ENCODE results near the gene SFXN3. TPM values are rescaled to one million over a fixed set of nuclear protein-coding genes. Genes with fewer than 3 reads are reported as not detected.

SFXN3 gene
- total and polyA plus RNA-seq, 2 of the 13 experiments (the other 11 are each of a cell fraction or from before 2014, with no cell fraction given) = 16.8 to 71.5 TPM

GRCh38 chr10:100986952-100987684 is 43.9 kb upstream of the SFXN3 start, which contains the start of the genes MRPL43 and TWNK (continued):
- TF ChIP-seq REST (IDR thresholded peaks at IDR 0.05; ENCODE audit: borderline replicate concordance in 1 of 2, low read depth in 1 of 2, low read length in 2 of 2) (peak in 1 of 2 experiments; percentile 33; a peak in 1 of 4 replicates), ISX (CRISPR knock-in tag; conservative IDR thresholded peaks at IDR 0.05) (0 out of 2 replicates have a peak, but pooled peaks have one; percentile 47), ZNF432 (CRISPR knock-in tag; IDR thresholded peaks at IDR 0.05; ENCODE audit: borderline replicate concordance) (no peak), SYNCRIP (IDR thresholded peaks at IDR 0.05; ENCODE audit: insufficient read depth, low read depth, low read length) (no peak), ZNF414 (CRISPR knock-in tag; IDR thresholded peaks at IDR 0.05) (peak; percentile 73; the same call in 1 of the 2 replicates), HBP1 (CRISPR knock-in tag; IDR thresholded peaks at IDR 0.05; ENCODE audit: low read depth) (peak; percentile 25; the same call in 1 of the 2 replicates), ZNF20 (CRISPR knock-in tag; IDR thresholded peaks at IDR 0.05) (peak; percentile 33; the same call in 1 of the 2 replicates), NFE2L2 (IDR thresholded peaks at IDR 0.05; ENCODE audit: low read length) (no peak), CENPT (CRISPR knock-in tag; IDR thresholded peaks at IDR 0.05; ENCODE audit: low read depth) (no peak; the same call in 1 of the 2 replicates), ZBTB14 (CRISPR knock-in tag; IDR thresholded peaks at IDR 0.05) (no peak), SIN3B (IDR thresholded peaks at IDR 0.05; ENCODE audit: low read length) (0 out of 2 replicates have a peak, but pooled peaks have one; percentile 31), KIAA2018 (CRISPR knock-in tag; IDR thresholded peaks at IDR 0.05; ENCODE audit: borderline replicate concordance) (no peak)
